GM18517 (cell line): ENCODE results near the gene KIAA0753.
"Not testable (repeated sequence)": the region's sequence is repeated elsewhere in the genome, so short reads cannot be mapped to it uniquely, and the experiment has no call there.

Source experiments
- ATAC-seq: cut with Tn5 transposase; IDR thresholded peaks from one replicate; pipeline ENCODE4 v1.9.1; 2021; ENCODE audit warnings: mild to moderate bottlenecking, moderate library complexity; ENCODE audit not compliant: unreplicated experiment

Gene KIAA0753

DNA sequence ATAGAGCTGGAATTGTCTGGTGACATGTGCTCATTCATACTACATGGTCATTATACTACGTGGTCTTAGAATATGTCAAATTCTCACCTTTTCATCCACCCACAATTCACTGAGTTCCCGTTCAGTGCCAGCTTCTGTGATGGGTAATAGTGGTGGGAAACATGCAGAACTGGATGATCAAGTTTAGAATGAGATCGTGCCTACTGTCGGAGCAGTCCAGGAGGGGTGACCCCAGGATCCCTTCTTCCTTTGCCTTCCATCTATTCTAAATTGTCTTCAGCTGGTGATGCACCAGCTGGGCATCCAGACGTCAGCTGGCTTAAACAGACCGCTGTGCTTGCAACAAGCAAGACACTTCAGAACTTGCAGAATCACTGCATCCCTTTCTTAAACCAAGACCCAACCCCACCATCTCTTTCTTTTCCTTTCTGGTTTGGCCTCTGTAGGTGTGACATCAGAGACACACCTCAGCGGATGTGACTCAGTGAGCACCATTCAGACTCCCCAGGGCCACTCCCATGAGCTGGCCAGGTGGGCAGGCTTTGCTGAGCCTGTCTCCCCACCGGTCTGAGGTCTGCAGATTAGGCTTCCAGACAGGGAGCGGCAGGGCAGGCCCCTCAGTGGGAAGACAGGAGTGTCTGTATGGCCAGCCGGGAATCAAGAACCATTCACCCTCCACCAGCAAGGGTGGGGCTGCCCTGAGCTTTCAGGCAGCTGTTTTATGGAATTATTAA lies 29.1 kb upstream of the KIAA0753 start:
- ATAC-seq: no peak

DNA sequence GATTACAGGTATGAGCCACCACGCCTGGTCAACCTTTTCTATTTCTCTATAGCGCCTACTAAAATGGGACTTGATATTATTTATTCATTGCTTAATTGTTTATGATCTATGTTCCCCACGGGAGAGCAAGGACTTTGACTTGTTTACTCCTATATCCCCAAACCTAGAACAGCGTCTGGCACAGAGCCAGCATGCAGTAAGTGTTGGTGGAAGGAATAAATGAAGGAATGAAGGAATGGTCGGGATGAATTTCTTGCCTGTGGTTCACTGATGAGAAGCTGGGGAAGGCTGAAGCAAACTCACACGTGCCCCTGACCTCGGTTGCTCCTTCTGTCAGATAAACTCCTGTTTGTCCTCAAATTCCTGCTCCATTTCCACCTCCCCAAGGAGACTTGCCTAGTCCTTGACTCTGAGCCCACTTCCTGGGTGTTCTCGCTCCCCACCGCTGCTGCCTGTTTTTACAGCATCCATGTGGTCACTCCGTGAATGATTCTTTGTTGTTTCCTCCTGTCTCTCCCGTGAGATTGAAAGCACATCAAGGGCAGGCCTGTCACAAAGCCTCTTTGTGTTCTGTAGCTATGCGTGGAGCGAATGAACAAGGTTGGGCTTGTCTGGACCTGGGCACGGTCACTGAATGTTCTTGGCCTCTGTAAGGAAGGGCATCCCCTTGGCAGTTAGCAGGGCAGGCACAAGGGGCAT lies 28.4 kb upstream of the KIAA0753 start:
- no peak for ATAC-seq

DNA sequence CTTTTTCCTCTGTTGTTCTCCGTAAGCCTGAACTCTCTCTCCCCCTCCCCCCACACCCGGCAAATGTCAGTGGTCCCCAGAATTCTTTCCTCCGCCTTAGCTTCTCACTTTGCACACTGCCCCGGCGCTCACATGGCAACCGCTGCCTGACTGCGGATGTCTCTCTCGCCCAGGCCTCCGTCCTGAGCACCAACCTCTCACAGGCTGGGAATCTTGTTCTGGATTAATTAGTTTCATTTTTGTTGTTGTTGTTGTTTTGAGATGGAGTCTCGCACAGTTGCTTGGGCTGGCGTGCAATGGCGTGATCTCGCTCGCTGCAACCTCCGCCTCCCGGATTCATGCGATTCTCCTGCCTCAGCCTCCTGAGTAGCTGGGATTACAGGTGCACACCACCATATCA lies 27.7 kb upstream of the KIAA0753 start:
- ATAC-seq: no peak

DNA sequence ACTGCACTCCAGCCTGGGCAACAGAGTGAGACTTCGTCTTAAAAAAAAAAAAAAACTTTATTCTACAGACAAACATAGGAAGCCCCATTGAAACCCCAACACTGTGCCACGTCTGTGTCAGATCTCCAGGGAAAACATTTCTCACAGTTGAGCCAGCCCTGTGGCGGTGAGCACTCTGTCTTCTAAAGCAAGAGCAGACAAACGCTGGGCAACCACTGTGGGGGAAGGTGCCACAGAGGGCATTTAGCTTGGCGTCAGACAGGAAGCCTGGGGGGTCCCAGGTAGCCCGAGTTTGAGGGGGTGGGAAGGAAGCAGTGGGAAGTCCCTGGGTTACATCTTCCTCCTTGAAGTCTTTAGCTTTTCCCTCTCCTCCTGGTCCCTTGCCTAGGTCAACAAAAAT lies 27.0 kb upstream of the KIAA0753 start:
- no peak for ATAC-seq

DNA sequence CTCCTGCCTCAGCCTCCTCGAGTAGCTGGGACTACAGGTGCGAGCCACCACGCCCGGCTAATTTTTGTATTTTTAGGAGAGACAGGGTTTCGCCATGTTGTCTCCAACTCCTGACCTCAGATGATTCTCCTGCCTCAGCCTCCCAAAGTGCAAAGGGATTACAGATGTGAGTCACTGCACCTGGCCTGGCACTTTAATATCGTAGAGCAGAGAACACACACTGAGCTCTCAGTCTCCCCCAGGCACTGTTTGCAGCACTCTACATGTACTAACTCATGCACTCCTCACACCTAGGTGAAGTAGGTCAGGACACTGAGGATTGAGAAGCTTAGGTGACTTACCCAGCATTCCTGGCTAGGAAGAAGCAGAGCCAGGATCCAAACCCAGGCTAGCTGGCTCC lies 26.0 kb upstream of the KIAA0753 start:
- no peak for ATAC-seq

DNA sequence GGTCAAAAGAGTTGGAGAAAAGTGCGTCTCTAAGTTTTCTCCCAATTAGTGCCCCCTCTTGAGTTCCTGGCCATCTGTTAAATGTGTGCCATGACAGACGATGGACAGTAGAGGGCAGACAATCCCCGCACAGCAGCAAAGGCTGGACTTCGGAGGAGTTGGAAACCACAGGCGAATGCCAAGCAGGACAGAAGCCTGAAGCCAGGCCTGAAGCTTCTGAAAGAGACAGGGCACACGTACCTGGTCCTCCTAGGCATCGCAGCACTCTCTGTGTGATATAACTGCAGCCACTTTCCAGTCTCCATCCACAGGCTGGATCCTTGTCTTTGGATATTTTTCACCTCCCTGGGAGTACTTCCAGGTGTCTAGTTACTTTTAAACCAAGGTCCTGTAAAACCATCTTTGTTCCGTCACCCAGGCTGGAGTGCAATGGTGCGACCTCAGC lies 25.6 kb upstream of the KIAA0753 start:
- ATAC-seq: no peak

DNA sequence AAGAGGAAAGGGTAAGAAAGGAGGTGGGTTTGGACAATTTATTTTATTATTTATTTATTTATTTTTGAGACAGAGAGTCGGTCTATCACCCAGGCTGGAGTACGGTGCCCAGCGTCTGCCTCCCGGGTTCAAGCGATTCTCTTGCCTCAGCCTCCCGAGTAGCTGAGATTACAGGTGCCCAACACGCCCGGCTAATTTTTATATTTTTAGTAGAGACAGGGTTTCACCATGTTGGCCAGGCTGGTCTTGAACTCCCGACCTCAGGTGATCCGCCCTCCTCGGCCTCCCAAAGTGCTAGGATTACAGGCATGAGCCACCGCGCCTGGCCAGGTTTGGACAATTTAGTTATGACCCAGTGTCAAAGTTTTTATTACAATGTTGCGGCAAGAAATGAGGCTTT lies 22.7 kb upstream of the KIAA0753 start:
- not testable (repeated sequence) for ATAC-seq

DNA sequence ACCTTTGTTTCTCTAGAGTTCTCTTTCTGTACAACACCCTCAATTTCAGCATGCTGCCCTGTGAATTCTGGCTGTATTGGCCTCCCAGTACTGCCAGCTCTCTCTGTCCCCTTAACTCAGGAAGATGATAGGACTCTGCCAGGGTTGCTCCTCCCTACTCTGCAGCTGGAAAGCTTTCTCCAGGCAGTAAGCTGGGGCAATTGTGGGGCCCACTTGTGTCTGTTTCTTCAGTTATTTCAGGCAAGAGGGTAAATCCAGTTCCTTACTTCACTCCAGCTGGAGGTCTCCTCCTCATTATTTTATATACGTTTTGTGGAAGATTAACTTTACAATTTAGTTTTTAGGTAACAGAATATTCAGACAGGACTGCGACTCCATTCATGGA lies 20.9 kb upstream of the KIAA0753 start:
- no peak for ATAC-seq

DNA sequence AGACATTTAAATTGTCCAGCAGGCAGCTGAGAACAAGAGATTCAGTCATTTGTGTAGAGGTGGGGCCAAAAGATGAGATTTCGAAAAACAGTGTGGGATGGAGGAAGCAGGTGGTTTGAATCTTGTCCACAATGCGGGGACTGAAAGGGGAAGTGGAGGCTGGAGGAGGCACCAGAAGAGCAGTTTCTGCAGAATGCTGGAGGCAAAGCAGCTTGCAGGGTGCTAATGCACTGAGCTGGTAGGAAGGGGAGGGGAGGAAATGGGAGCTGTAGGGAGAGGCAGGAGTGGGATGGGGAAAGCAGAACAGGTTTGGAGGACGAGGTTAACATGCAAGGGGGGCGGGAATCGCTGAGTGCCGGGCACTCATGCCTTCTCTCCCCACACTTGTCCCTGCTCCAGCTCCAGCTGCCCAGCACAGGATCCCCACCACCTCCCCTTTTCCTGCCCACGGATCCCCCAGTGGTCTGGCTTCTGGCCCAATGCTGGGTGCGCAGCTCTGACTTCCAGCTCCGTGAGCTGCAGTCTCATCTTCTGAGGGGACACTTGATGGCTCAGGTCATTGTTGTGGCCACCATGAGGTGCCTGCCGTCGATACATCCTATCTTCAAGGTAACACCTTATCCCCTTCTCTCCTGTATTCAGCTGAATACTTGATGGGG lies 20.4 kb upstream of the KIAA0753 start:
- ATAC-seq: peak; percentile 77

DNA sequence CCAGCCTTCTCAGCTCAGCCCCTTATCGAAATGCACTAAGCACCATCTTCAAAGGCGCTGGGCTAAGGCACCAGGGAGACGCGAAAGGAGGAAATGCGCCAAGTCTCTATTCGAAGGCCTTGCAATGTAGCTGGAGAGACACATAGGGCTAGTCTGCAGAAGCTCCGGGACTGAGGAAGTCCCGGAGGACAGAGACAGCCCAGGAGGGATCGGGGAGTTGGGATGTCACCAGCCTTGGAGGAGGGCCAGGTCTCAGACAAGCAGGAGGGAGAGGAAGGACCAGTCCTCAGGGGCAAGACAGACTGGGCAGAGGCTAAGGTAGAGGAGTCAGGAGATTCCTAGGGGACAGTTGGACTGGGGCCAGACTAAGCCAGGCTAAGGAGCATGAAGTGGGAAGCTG lies 19.6 kb upstream of the KIAA0753 start:
- no peak for ATAC-seq

DNA sequence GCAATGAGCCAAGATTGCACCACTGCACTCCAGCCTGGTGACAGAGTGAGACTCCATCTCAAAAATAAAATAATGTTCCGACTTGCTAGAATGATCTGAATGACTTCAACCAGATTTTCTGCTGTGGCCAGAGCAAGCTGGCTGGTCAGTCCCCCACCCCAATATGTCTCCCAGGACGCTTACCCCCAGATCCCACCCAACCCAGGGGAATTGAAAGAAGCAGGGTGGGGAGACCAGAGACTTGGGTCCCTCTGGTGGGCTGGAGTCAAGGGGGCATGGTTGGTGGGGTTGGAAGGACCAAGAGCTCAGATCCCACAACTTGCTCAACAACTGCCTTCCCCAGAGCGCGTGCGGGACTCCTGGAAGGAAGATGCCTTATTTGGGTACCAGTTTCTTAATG lies 17.9 kb upstream of the KIAA0753 start:
- not testable (repeated sequence) for ATAC-seq

DNA sequence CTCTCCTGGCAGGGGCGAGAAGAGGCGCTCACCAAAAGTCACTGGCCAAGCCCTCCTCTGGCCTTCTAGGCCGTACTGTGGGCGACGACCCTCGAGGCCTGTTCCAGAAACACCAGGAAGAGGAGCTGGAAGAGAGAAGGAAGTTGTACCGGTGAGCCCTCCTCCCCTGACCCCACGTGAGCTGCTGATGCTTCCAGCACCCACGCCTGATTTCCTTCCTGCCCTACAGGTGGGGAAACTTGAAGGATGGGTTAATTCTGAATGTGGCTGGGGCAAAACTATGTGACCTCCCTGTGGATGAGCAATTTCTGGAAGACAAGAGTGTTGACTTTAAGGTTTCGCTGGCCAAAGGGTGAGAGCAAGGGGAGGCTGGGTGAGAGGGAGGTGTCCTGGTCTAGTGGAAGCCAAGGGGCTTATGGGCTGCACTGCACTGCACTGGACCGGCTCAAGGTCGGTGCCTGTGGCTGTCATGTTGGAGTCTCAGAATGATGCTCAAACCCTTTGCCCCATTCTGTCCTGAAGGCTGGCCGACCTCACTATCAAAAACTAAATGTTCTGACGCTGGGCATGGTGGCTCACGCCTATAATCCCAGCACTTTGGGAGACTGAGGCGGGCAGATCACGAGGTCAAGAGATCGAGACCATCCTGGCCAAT lies 17.2 kb upstream of the KIAA0753 start:
- ATAC-seq: no peak

DNA sequence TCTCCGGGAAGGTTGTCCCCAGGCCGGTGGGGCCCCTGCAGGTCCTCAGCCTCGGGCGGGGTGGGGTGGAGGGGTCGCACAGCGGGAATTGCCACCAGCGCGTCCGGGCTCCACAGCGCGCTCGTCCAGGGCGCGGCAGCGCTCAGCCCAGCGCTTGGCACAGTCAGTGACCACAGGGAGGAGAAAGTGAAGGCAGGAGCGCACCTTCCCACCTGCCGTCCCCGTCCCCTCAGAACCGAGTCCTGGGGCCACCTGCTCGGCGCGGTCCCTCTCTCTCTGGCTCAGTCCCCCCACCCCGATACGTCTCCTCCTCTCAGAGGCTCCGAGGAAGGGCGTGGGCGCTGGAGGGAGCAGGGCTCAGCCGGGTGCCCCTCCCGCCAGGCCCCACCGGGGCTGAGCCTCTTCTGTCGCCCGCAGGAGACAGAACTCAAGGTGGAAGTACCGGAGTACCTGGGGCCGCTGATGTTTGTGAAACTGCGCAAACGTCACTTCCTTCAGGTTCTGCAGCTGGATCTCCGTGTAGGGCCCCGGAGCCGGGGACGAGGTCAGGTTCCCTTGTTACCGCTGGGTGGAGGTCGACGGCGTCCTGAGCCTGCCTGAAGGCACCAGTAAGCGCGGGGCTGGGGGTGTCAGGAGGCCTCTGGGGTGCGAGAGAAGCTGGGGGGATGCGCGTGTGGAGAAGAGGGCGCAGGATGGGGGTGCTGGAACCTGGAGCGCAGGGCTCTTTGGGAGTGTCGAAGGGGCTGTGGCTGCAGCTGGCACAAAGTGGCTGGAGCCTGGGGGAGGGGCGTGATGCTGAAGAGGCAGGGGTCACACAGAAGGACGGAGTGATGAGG lies 16.5 kb upstream of the KIAA0753 start:
- ATAC-seq: not testable (repeated sequence)

DNA sequence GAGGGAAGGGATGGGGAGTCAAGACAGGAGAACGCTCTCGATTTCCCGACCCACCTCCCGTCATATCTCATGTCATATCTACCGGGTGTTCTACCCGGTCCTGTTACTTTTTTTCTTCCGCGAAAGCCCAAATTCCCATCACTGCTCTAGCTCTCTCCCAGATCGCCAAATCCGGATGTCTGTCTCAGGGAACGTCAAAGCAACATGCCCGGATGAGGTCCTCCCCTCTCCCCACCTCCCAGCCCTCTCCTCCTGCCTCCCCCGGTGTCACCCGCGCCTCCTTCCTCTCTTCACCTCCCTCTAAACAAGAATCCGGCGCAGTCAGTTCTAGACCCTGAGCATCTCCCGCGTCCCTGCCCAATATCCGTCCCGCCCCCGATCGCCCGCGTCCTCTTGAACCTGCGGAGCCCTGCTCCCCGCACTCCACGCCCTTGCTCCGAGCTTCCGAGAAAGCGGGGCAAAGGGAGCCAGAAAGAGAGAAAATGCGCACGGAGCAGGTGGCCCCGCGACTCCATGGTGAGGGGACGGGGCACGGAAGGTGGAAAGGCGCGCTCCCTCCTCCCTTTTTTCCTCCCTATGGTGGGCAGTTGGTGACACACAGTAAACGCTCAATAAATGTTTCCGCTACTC lies 15.3 kb upstream of the KIAA0753 start:
- ATAC-seq: not testable (repeated sequence)

DNA sequence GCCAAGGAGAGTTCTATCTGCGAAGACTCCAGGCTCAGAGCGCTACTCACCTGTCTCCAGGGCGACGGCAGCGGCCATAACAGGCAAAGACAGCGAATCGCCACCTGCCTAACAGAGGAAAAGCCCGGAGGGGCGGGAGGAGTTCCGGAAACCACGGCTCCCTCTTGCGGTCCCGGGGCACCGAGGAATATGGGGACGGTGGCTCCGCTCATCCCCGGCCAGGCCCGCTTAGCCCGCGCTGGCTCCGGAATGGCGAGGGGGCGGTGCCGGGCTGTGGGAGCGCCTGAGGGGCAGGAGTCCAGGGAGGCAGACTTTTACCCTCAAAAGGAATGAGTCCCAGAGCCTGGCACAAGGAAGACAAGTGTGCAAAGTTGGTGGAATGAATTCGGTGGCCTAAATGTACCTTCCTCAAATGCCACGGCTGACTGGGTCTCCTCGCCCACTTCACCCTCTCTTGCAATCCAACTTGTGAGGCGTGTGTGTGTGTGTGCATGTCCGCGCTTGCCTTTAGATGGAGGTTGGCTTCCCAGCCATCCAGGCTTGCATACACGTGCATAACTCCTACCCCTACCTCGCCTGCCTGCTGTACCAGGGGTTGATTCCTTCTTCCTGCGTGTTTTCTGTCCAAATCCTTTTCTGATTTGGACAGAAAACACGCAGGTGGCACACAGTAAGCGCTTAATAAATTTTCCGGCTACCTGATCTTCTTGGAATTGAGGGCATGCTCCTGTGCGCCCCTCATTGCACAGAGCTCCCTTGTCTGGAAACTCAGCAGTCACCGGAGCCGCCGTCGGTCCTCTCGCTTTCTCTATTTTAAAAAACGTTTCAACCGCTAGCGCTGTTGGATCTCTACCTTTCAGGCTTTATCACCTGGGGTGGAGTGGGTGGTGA lies 14.6 kb upstream of the KIAA0753 start:
- no peak for ATAC-seq

DNA sequence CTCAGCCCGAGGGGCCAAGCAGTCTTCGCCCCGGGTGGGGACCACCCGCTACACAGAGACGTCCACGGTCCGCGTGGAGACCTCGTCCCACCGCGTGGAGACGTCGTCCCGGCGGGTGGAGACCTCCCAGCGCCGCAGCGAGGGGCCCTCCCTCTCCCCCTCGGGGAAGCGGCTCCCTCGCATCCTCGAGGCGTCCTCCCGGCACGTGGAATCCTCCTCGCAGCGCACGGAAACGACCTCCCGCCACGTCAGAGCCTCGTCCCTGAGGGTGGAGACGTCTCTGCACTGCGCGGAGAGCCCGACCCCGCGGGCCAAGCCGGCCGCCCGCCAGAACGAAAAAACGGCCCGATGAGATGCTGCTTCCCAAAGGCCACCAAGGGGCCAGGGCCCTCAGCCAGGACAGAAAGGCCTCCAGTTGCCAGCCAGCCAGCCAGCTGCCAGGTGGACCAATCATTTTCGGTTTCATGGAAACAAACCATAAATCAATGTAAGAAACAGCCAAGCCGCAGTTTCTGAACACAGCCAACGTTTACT lies 11.5 kb upstream of the KIAA0753 start:
- no peak for ATAC-seq

DNA sequence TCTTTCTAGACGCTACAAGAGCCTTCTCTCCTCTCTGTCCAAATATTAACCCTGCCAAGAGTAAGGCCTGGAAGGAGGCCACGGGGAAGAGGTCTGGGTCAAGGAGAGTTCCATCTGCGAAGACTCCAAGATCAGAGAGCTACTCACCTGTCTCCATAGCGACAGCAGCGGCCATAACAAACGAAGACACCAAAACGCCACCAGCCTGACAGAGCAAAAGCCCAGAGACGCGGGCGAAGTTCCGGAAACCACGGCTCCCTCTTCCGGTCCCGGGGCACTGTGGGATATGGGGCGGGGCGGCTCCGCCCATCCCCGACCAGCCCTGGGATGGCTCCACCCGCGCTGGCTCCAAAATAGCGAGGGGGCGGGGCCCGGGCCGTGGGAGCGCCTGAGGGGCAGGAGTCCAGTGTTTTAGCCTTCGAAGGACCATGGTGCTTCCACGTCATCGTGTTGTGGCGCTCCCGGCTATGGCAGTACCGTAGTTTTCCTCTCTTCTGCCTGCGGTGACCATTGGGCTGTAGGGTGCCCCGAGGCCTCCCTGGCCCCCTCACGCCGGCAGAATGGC lies 10.9 kb upstream of the KIAA0753 start, which contains the start of the genes C17orf100 and MED31:
Gene C17orf100 (plus strand): TSS at position 409 of the 565 bp plus-strand sequence. CDS start 152 bp downstream, at position 561.
Gene MED31 (minus strand): TSS at position 252 of the 565 bp plus-strand sequence. CDS start 77 bp downstream, at position 175.
- peak; percentile 59 for ATAC-seq

DNA sequence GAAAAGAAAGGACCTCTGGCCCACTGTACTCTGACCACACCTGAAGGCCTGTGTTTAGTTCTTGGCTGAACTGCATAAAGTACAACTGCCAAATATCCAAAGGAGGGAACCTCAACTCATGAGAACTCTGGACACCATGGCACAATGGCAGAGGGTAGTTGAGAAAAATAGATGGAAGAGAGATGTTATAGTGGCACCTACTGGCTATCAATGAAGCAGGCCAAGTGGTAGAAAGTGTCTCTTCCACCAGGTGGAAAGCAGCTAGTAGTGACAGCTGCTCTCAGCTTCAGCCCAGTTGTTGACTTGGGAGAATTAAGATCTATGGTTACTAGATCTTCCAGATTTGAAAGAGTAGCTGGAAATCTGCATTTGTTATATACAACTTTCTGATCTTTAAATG lies 7.7 kb upstream of the KIAA0753 start:
- ATAC-seq: no peak
